Uterus (tissue), 4 donors: ENCODE measurements around the gene RNASE8. TPM values are rescaled to one million over a fixed set of nuclear protein-coding genes. Genes with fewer than 3 reads are reported as not detected.
A peak's percentile ranks its signal among the peaks of the same experiment; 100 is the strongest.

ENCODE experiments used
- DNase-seq, 2 donors: peaks; one replicate each; pipeline ENCODE4 v3.0.0-alpha.2; 2019 to 2020
- H3K27ac ChIP-seq, 2 donors: fragments of 200-600 bp; sonication (generic); 1 replicate in 1 of 2; 2 replicates in 1 of 2; pipeline ENCODE4 v1.5.1; 2016 to 2018
- H3K27me3 ChIP-seq, 2 donors: fragments of 200-600 bp; sonication (generic); one replicate each; pipeline ENCODE4 v1.5.1; 2018 to 2019; ENCODE audit warnings: control low read depth in 1 of 2
- H3K36me3 ChIP-seq, 2 donors: fragments of 200-600 bp; sonication (generic); one replicate each; pipeline ENCODE4 v1.5.1; 2019; ENCODE audit warnings: control low read depth in 1 of 2
- H3K4me1 ChIP-seq, 2 donors: fragments of 200-600 bp; sonication (generic); one replicate each; pipeline ENCODE4 v1.5.1; 2018 to 2019; ENCODE audit warnings: control low read depth in 1 of 2
- H3K4me3 ChIP-seq, 2 donors: fragments of 200-600 bp; sonication (generic); 1 replicate in 1 of 2; 2 replicates in 1 of 2; pipeline ENCODE4 v1.5.1; 2018 to 2019; ENCODE audit warnings: mild to moderate bottlenecking in 1 of 2
- H3K9me3 ChIP-seq, 2 donors: fragments of 200-600 bp; sonication (generic); one replicate each; pipeline ENCODE4 v1.5.1; 2019; ENCODE audit warnings: control low read depth in 1 of 2
- CTCF ChIP-seq, 4 experiments: fragments of 200-600 bp in 2 of 4; fragments of 450-650 bp in 2 of 4; sonication (generic) in 2 of 4; IDR thresholded peaks; one replicate each; pipeline ENCODE4 v1.5.1; 2016 to 2019; ENCODE audit warnings: antibody characterized with exemption in 4 of 4, mild to moderate bottlenecking in 2 of 4, moderate library complexity in 1 of 4
- POLR2A ChIP-seq, 2 donors: fragments of 450-650 bp; IDR thresholded peaks; one replicate each; pipeline ENCODE4 v1.6.1; 2016; ENCODE audit warnings: antibody characterized with exemption in 2 of 2, mild to moderate bottlenecking in 1 of 2, moderate library complexity in 1 of 2
- intact Hi-C: fragments of 100-400 bp; cut with DNase I; formaldehyde crosslinking; loops from one replicate; pipeline ENCODE4 v1.15.1; 2023; ENCODE audit warnings: low total_unique reads
- total RNA-seq, 4 donors: library from RNA; depleted of rRNA in 3 of 4; stranded (reverse); fragments of >200 nt in 3 of 4; gene quantifications; one replicate each; pipeline versions ENCODE4 v1.1.0 to v1.2.4, GENCODE V29; 2014 to 2023
- donor health status: DM: yes; HTN: yes; CAD: no.

RNASE8 gene
- total RNA-seq, 4 donors from 2014 or later = not detected

GRCh38 chr14:21093018-21093417, 35.4 kb downstream of the RNASE8 start:
- TF ChIP-seq POLR2A (IDR thresholded peaks at IDR 0.05) (no peak), CTCF (IDR thresholded peaks at IDR 0.05) (no peak)
- peak in 1 of 2 donors; percentile 17 for DNase-seq

GRCh38 chr14:21093769-21094681, 36.4 kb downstream of the RNASE8 start:
- TF ChIP-seq POLR2A (IDR thresholded peaks at IDR 0.05) (no peak), CTCF (IDR thresholded peaks at IDR 0.05) (no peak)

More at GRCh38 chr14:21093018-21093417, 35.4 kb downstream of the RNASE8 start:
- Histone ChIP-seq H3K9me3 (no peaks in the 10 kb centered on the region), H3K27ac (no peak overlapping the region), H3K4me3 (no peak overlapping the region), H3K4me1 (peaks cover 0 to 8% of the 10 kb centered on the region in 2 donors), H3K27me3 (no peaks in the 10 kb centered on the region), H3K36me3 (no peaks in the 10 kb centered on the region)
- intact Hi-C loops = no loop called here

GRCh38 chr14:21095430-21096205, 38.0 kb downstream of the RNASE8 start:
- no peak overlapping the region for H3K4me3 ChIP-seq
- H3K27ac ChIP-seq = peak overlapping the region; percentile 97
- intact Hi-C loops = no loop called here
- DNase-seq = no peak
- no peaks in the 10 kb centered on the region for H3K36me3 ChIP-seq
- H3K4me1 ChIP-seq = peaks cover 6 to 8% of the 10 kb centered on the region in 2 donors
- H3K27me3 ChIP-seq = no peaks in the 10 kb centered on the region
- no peak for TF ChIP-seq POLR2A (IDR thresholded peaks at IDR 0.05)
- H3K9me3 ChIP-seq = no peaks in the 10 kb centered on the region

More at GRCh38 chr14:21093769-21094681, 36.4 kb downstream of the RNASE8 start:
- Histone ChIP-seq H3K4me3 (no peak overlapping the region), H3K27me3 (no peaks in the 10 kb centered on the region), H3K36me3 (no peaks in the 10 kb centered on the region), H3K4me1 (peaks cover 0 to 8% of the 10 kb centered on the region in 2 donors), H3K9me3 (no peaks in the 10 kb centered on the region), H3K27ac (no peak overlapping the region)
- DNase-seq = peak in 1 of 2 donors; percentile 18
- intact Hi-C loops = no loop called here

GRCh38 chr14:21096438-21096837, 38.8 kb downstream of the RNASE8 start:
- TF ChIP-seq POLR2A (IDR thresholded peaks at IDR 0.05) = no peak
- no peak for TF ChIP-seq CTCF (IDR thresholded peaks at IDR 0.05)
- Histone ChIP-seq H3K36me3 (no peaks in the 10 kb centered on the region), H3K4me3 (no peak overlapping the region), H3K27ac (peak overlapping the region; percentile 97), H3K4me1 (peaks cover 6 to 8% of the 10 kb centered on the region in 2 donors), H3K9me3 (no peaks in the 10 kb centered on the region), H3K27me3 (no peaks in the 10 kb centered on the region)
- intact Hi-C loops = no loop called here
- DNase-seq = no peak

- Histone ChIP-seq H3K4me1 (peaks cover 6 to 8% of the 10 kb centered on the region in 2 donors), H3K9me3 (no peaks in the 10 kb centered on the region), H3K4me3 (peak overlapping the region; percentile 39 to 54), H3K27me3 (no peaks in the 10 kb centered on the region), H3K36me3 (no peaks in the 10 kb centered on the region), H3K27ac (peak overlapping the region; percentile 97)
- intact Hi-C loops = no loop called here
- no peak for TF ChIP-seq CTCF (IDR thresholded peaks at IDR 0.05)
- DNase-seq = no peak
Observed at GRCh38 chr14:21096978-21097635, 39.5 kb downstream of the RNASE8 start.
